WTC11 (cell line): ENCODE results near the gene PLIN5. TPM values are rescaled to one million over a fixed set of nuclear protein-coding genes. Genes with fewer than 3 reads are reported as not detected.

Source experiments
- ATAC-seq: fragments of 200-7000 bp; cut with Tn5 transposase; 2 replicates; pipeline ENCODE4 v1.10.0; 2021; ENCODE audit warnings: mild to moderate bottlenecking, moderate library complexity
- CTCF ChIA-PET: fragments of 300-600 bp; sonication (Branson Sonifier 250); formaldehyde crosslinking; loops from one replicate; lab custom pipeline; 2021; ENCODE audit warnings: antibody characterized with exemption; lab: Charles Lee
- POLR2A ChIA-PET: fragments of 350-600 bp; sonication (Branson Sonifier 250); formaldehyde crosslinking; loops from one replicate; lab custom pipeline; 2021; ENCODE audit warnings: antibody characterized with exemption; lab: Charles Lee
- DNase-seq: peaks from one replicate; pipeline ENCODE4 v3.0.0; 2021; ENCODE audit warnings: low spot score
- H3K27ac Mint-ChIP-seq: 2 replicates; pipeline ENCODE4 v1.8.0; 2021; ENCODE audit warnings: mixed read lengths
- H3K27me3 Mint-ChIP-seq: 2 replicates; pipeline ENCODE4 v1.8.0; 2021; ENCODE audit warnings: low read depth, mild to moderate bottlenecking, moderate library complexity, mixed read lengths
- H3K36me3 Mint-ChIP-seq: 2 replicates; pipeline ENCODE4 v1.8.0; 2021; ENCODE audit warnings: mixed read lengths
- H3K4me1 Mint-ChIP-seq: 2 replicates; pipeline ENCODE4 v1.8.0; 2022; ENCODE audit warnings: mixed read lengths
- H3K4me3 Mint-ChIP-seq: 2 replicates; pipeline ENCODE4 v1.8.0; 2021; ENCODE audit warnings: mild to moderate bottlenecking, moderate library complexity, mixed read lengths
- H3K9me3 Mint-ChIP-seq: 2 replicates; pipeline ENCODE4 v1.8.0; 2021; ENCODE audit warnings: mixed read lengths
- ATF1 ChIP-seq: sonication (generic); formaldehyde crosslinking; IDR thresholded peaks from 2 replicates; pipeline ENCODE4 v1.8.1; 2023; ENCODE audit warnings: mild to moderate bottlenecking, moderate library complexity, missing genetic modification reagents
- ATF2 ChIP-seq: sonication (generic); formaldehyde crosslinking; IDR thresholded peaks from 2 replicates; pipeline ENCODE4 v1.8.1; 2022; ENCODE audit warnings: low read depth, missing genetic modification reagents, borderline replicate concordance
- CREM ChIP-seq: sonication (generic); formaldehyde crosslinking; IDR thresholded peaks from 2 replicates; pipeline ENCODE4 v1.8.1; 2022; ENCODE audit warnings: mild to moderate bottlenecking, missing genetic modification reagents, moderate library complexity
- E2F4 ChIP-seq: sonication (generic); formaldehyde crosslinking; IDR thresholded peaks from 2 replicates; pipeline ENCODE4 v1.8.1; 2022; ENCODE audit warnings: low read depth, mild to moderate bottlenecking, moderate library complexity, missing genetic modification reagents, borderline replicate concordance
- EMX1 ChIP-seq: fragments of 250-450 bp; sonication (Bioruptor Pico); IDR thresholded peaks from 2 replicates; pipeline ENCODE4 v1.8.0; 2021; ENCODE audit warnings: mild to moderate bottlenecking
- FOXP4 ChIP-seq: sonication (generic); formaldehyde crosslinking; IDR thresholded peaks from 2 replicates; pipeline ENCODE4 v1.8.0; 2022; ENCODE audit warnings: mild to moderate bottlenecking, missing genetic modification reagents
- GTF2I ChIP-seq: fragments of 250-450 bp; sonication (Bioruptor Pico); conservative IDR thresholded peaks from 2 replicates; pipeline ENCODE4 v1.4.0; 2021; ENCODE audit warnings: mild to moderate bottlenecking
- HMGA2 ChIP-seq: fragments of 250-450 bp; sonication (Bioruptor Pico); IDR thresholded peaks from 2 replicates; pipeline ENCODE4 v1.4.0; 2021; ENCODE audit warnings: mild to moderate bottlenecking, moderate library complexity
- IRF2 ChIP-seq: sonication (generic); formaldehyde crosslinking; IDR thresholded peaks from 2 replicates; pipeline ENCODE4 v1.8.0; 2022; ENCODE audit warnings: low read depth, missing genetic modification reagents, borderline replicate concordance
- JAZF1 ChIP-seq: fragments of 250-450 bp; sonication (Bioruptor Pico); IDR thresholded peaks from 2 replicates; pipeline ENCODE4 v1.9.0; 2021; ENCODE audit warnings: moderate library complexity, mild to moderate bottlenecking, inconsistent platforms
- MYBL2 ChIP-seq: sonication (generic); formaldehyde crosslinking; IDR thresholded peaks from 2 replicates; pipeline ENCODE4 v1.8.1; 2023; ENCODE audit warnings: mild to moderate bottlenecking, moderate library complexity, missing genetic modification reagents
- NFYB ChIP-seq: sonication (generic); formaldehyde crosslinking; conservative IDR thresholded peaks from 2 replicates; pipeline ENCODE4 v1.8.0; 2022; ENCODE audit warnings: low read depth, missing genetic modification reagents
- PRRX2 ChIP-seq: fragments of 250-450 bp; sonication (Bioruptor Pico); IDR thresholded peaks from 2 replicates; pipeline ENCODE4 v1.8.0; 2021; ENCODE audit warnings: mild to moderate bottlenecking
- SMAD3 ChIP-seq: sonication (generic); formaldehyde crosslinking; IDR thresholded peaks from 2 replicates; pipeline ENCODE4 v1.8.0; 2022; ENCODE audit warnings: missing genetic modification reagents, mild to moderate bottlenecking, borderline replicate concordance
- TEAD4 ChIP-seq: sonication (generic); formaldehyde crosslinking; IDR thresholded peaks from 2 replicates; pipeline ENCODE4 v1.8.0; 2022; ENCODE audit warnings: mild to moderate bottlenecking, missing genetic modification reagents
- ZNF671 ChIP-seq: fragments of 250-450 bp; sonication (Bioruptor Pico); IDR thresholded peaks from 2 replicates; pipeline ENCODE4 v1.8.0; 2021; ENCODE audit warnings: mild to moderate bottlenecking
- total RNA-seq: library from RNA; stranded (reverse); gene quantifications from 3 replicates; pipeline ENCODE4 v1.2.3, GENCODE V29; 2021
- TF ChIP-seq, protein P1 (sequence below): sonication (generic); formaldehyde crosslinking; IDR thresholded peaks from 2 replicates; pipeline ENCODE4 v1.8.0; 2023; ENCODE audit warnings: mild to moderate bottlenecking, missing genetic modification reagents
- TF ChIP-seq, protein P2 (sequence below): sonication (generic); formaldehyde crosslinking; IDR thresholded peaks from 2 replicates; pipeline ENCODE4 v1.8.0; 2022; ENCODE audit warnings: mild to moderate bottlenecking, missing genetic modification reagents
- TF ChIP-seq, protein P3 (sequence below): fragments of 250-450 bp; sonication (Bioruptor Pico); IDR thresholded peaks from 2 replicates; pipeline ENCODE4 v1.9.0; 2021; ENCODE audit warnings: moderate library complexity, mild to moderate bottlenecking, inconsistent platforms, borderline replicate concordance
- TF ChIP-seq, protein P4 (sequence below): sonication (generic); formaldehyde crosslinking; IDR thresholded peaks from 2 replicates; pipeline ENCODE4 v1.8.0; 2023; ENCODE audit warnings: missing genetic modification reagents

The PLIN5 gene
- total RNA-seq, 1 experiment from 2014 or later: 3.9 TPM

DNA sequence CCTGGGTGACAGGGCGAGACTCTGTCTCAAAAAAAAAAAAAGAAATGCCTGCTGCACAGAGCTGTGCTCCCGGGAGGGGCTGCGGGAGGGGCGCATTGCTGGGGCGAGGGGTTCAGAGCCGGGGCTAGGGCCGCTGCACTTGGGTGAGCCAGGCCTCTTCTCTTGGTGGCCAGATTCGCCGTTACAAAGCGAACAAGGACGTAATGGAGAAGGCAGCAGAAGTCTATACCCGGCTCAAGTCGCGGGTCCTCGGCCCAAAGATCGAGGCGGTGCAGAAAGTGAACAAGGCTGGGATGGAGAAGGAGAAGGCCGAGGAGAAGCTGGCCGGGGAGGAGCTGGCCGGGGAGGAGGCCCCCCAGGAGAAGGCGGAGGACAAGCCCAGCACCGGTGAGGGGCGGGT lies 35.7 kb downstream of the PLIN5 start:
- TF ChIP-seq, protein P1, sequence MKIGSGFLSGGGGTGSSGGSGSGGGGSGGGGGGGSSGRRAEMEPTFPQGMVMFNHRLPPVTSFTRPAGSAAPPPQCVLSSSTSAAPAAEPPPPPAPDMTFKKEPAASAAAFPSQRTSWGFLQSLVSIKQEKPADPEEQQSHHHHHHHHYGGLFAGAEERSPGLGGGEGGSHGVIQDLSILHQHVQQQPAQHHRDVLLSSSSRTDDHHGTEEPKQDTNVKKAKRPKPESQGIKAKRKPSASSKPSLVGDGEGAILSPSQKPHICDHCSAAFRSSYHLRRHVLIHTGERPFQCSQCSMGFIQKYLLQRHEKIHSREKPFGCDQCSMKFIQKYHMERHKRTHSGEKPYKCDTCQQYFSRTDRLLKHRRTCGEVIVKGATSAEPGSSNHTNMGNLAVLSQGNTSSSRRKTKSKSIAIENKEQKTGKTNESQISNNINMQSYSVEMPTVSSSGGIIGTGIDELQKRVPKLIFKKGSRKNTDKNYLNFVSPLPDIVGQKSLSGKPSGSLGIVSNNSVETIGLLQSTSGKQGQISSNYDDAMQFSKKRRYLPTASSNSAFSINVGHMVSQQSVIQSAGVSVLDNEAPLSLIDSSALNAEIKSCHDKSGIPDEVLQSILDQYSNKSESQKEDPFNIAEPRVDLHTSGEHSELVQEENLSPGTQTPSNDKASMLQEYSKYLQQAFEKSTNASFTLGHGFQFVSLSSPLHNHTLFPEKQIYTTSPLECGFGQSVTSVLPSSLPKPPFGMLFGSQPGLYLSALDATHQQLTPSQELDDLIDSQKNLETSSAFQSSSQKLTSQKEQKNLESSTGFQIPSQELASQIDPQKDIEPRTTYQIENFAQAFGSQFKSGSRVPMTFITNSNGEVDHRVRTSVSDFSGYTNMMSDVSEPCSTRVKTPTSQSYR (CRISPR knock-in tag): no peak
- no peak for TF ChIP-seq TEAD4 (CRISPR knock-in tag)
- TF ChIP-seq, protein P2, sequence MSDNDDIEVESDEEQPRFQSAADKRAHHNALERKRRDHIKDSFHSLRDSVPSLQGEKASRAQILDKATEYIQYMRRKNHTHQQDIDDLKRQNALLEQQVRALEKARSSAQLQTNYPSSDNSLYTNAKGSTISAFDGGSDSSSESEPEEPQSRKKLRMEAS (CRISPR knock-in tag): no peak
- TF ChIP-seq E2F4: no peak
- no peak for TF ChIP-seq EMX1 (CRISPR knock-in tag)
- no peak for TF ChIP-seq FOXP4 (CRISPR knock-in tag)
- no peak for TF ChIP-seq HMGA2 (CRISPR knock-in tag)
- TF ChIP-seq, protein P3, sequence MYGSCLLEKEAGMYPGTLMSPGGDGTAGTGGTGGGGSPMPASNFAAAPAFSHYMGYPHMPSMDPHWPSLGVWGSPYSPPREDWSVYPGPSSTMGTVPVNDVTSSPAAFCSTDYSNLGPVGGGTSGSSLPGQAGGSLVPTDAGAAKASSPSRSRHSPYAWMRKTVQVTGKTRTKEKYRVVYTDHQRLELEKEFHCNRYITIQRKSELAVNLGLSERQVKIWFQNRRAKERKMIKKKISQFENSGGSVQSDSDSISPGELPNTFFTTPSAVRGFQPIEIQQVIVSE: no peak
- TF ChIP-seq JAZF1 (CRISPR knock-in tag): no peak
- H3K4me1 Mint-ChIP-seq: no peaks in the 10 kb centered on the region
- POLR2A ChIA-PET: no interaction called here
- H3K27ac Mint-ChIP-seq: no peak overlapping the region
- ATAC-seq (no peak), DNase-seq (no peak)
- H3K27me3 Mint-ChIP-seq: no peaks in the 10 kb centered on the region
- H3K36me3 Mint-ChIP-seq: peaks cover 13% of the 10 kb centered on the region
- no peak overlapping the region for H3K4me3 Mint-ChIP-seq
- no peaks in the 10 kb centered on the region for H3K9me3 Mint-ChIP-seq
- CTCF ChIA-PET: interaction anchor here (1.0 to 6.7 kb wide), 3 partner anchors 25 to 137 kb away, joined by 4 to 38 read pairs (median 6); no protein-coding TSS in a partner anchor

GRCh38 chr19:4498694-4499093 lies 36.3 kb downstream of the PLIN5 start:
- no peaks in the 10 kb centered on the region for H3K27me3 Mint-ChIP-seq
- CTCF ChIA-PET: interaction anchor here (1.6 to 6.7 kb wide), 3 partner anchors 26 to 232 kb away, joined by 3 to 38 read pairs (median 4); no protein-coding TSS in a partner anchor
- no peak for ATAC-seq
- TF ChIP-seq, protein P4, sequence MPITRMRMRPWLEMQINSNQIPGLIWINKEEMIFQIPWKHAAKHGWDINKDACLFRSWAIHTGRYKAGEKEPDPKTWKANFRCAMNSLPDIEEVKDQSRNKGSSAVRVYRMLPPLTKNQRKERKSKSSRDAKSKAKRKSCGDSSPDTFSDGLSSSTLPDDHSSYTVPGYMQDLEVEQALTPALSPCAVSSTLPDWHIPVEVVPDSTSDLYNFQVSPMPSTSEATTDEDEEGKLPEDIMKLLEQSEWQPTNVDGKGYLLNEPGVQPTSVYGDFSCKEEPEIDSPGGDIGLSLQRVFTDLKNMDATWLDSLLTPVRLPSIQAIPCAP (CRISPR knock-in tag): no peak
- TF ChIP-seq ATF1 (CRISPR knock-in tag) (no peak), NFYB (CRISPR knock-in tag) (no peak), ATF2 (CRISPR knock-in tag) (no peak), ZNF671 (no peak), MYBL2 (CRISPR knock-in tag) (no peak), GTF2I (CRISPR knock-in tag) (no peak), PRRX2 (CRISPR knock-in tag) (no peak), CREM (CRISPR knock-in tag) (no peak), SMAD3 (no peak), IRF2 (CRISPR knock-in tag) (no peak)
- no peak for DNase-seq
- H3K4me3 Mint-ChIP-seq: no peak overlapping the region
- H3K9me3 Mint-ChIP-seq: no peaks in the 10 kb centered on the region
- no peaks in the 10 kb centered on the region for H3K4me1 Mint-ChIP-seq
- peaks cover 13% of the 10 kb centered on the region for H3K36me3 Mint-ChIP-seq
- POLR2A ChIA-PET: no interaction called here
- no peak overlapping the region for H3K27ac Mint-ChIP-seq
